ENCODE data around the gene MSLN.

DNA sequence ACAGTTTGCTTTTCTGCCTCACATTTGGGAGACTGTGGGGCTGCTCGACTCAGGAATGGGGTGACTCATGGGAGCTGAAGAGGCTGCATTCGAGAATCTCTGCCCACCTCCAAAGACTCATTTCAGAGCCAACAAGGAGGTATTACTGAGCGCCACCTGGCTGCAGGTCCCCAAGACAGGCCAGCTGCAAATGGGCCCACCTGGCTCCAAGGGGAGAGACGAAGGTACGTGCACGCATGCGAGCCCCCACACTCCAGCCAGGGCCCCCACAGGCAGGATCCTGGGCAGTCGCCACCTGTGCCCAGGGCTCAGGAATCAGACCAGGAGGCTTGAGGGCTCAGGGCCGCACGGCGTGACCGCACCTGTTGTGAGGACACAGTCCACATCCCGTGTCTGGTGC is 27.6 kb upstream of the MSLN start:
- TF ChIP-seq, protein P1, sequence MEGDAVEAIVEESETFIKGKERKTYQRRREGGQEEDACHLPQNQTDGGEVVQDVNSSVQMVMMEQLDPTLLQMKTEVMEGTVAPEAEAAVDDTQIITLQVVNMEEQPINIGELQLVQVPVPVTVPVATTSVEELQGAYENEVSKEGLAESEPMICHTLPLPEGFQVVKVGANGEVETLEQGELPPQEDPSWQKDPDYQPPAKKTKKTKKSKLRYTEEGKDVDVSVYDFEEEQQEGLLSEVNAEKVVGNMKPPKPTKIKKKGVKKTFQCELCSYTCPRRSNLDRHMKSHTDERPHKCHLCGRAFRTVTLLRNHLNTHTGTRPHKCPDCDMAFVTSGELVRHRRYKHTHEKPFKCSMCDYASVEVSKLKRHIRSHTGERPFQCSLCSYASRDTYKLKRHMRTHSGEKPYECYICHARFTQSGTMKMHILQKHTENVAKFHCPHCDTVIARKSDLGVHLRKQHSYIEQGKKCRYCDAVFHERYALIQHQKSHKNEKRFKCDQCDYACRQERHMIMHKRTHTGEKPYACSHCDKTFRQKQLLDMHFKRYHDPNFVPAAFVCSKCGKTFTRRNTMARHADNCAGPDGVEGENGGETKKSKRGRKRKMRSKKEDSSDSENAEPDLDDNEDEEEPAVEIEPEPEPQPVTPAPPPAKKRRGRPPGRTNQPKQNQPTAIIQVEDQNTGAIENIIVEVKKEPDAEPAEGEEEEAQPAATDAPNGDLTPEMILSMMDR (IDR thresholded peaks at IDR 0.05) = no peak
- TF ChIP-seq POLR2A (IDR thresholded peaks at IDR 0.05) (no peak), EP300 (IDR thresholded peaks at IDR 0.05) (no peak)

All from tibial nerve (tissue), 4 donors.